DND-41 (cell line): ENCODE measurements around the gene SETD6.

ENCODE experiments used
- ATAC-seq: fragments of 200-7000 bp; cut with Tn5 transposase; 3 replicates; pipeline ENCODE4 v1.9.1; 2021; ENCODE audit warnings: low read depth; ENCODE audit not compliant: insufficient read depth
- DNase-seq: peaks from one replicate; pipeline ENCODE4 v3.0.0-alpha.2; 2020
- H2AFZ ChIP-seq: 2 replicates; pipeline ENCODE4 v1.6.0; 2012; ENCODE audit warnings: low read depth, low read length
- H3K27ac ChIP-seq: 2 replicates; pipeline ENCODE4 v1.5.1; 2012; ENCODE audit warnings: low read length, inconsistent platforms
- H3K27me3 ChIP-seq: fragments of 200-600 bp; sonication (generic); 2 replicates; pipeline ENCODE4 v1.6.0; 2012; ENCODE audit warnings: low read length, mild to moderate bottlenecking, inconsistent platforms; ENCODE audit not compliant: insufficient read depth, poor library complexity
- H3K36me3 ChIP-seq: 2 replicates; pipeline ENCODE4 v1.5.1; 2012; ENCODE audit warnings: low read length, inconsistent platforms; ENCODE audit not compliant: insufficient read depth
- H3K4me1 ChIP-seq: 2 replicates; pipeline ENCODE4 v1.5.1; 2012; ENCODE audit warnings: mild to moderate bottlenecking, low read length; ENCODE audit not compliant: insufficient read depth
- H3K4me2 ChIP-seq: 2 replicates; pipeline ENCODE4 v1.6.0; 2012; ENCODE audit warnings: mild to moderate bottlenecking, moderate library complexity, low read length, inconsistent platforms; ENCODE audit not compliant: insufficient read depth
- H3K4me3 ChIP-seq, 2 experiments: fragments of 200-600 bp in 1 of 2; shearing (Covaris generic) in 1 of 2; 2 replicates each; pipeline ENCODE4 v1.5.1; 2012 to 2016; ENCODE audit warnings: inconsistent platforms in 2 of 2, low read length in 2 of 2, mild to moderate bottlenecking in 2 of 2, low read depth in 1 of 2, moderate library complexity in 1 of 2
- H3K79me2 ChIP-seq: 2 replicates; pipeline ENCODE4 v1.6.0; 2012; ENCODE audit warnings: low read length, inconsistent platforms; ENCODE audit not compliant: insufficient read depth
- H3K9ac ChIP-seq: 2 replicates; pipeline ENCODE4 v1.6.0; 2012; ENCODE audit warnings: low read depth, mild to moderate bottlenecking, inconsistent platforms, low read length, moderate library complexity
- H3K9me3 ChIP-seq: 2 replicates; pipeline ENCODE4 v1.5.1; 2012; ENCODE audit warnings: low read length, moderate library complexity, mild to moderate bottlenecking, inconsistent platforms; ENCODE audit not compliant: insufficient read depth, severe bottlenecking
- H4K20me1 ChIP-seq: 2 replicates; pipeline ENCODE4 v1.6.0; 2012; ENCODE audit warnings: low read length; ENCODE audit not compliant: insufficient read depth
- EZH2 ChIP-seq: IDR thresholded peaks from 3 replicates; pipeline ENCODE4 v1.6.1; 2012; ENCODE audit warnings: borderline replicate concordance, low read depth, mild to moderate bottlenecking, moderate library complexity, low read length, inconsistent platforms; ENCODE audit not compliant: severe bottlenecking
- TF ChIP-seq, protein P1 (sequence below): IDR thresholded peaks from 2 replicates; pipeline ENCODE4 v1.5.1; 2012; ENCODE audit warnings: borderline replicate concordance, low read length, moderate library complexity, mild to moderate bottlenecking; ENCODE audit not compliant: poor library complexity, severe bottlenecking; ENCODE audit errors: extremely low read depth

The SETD6 gene

DNA sequence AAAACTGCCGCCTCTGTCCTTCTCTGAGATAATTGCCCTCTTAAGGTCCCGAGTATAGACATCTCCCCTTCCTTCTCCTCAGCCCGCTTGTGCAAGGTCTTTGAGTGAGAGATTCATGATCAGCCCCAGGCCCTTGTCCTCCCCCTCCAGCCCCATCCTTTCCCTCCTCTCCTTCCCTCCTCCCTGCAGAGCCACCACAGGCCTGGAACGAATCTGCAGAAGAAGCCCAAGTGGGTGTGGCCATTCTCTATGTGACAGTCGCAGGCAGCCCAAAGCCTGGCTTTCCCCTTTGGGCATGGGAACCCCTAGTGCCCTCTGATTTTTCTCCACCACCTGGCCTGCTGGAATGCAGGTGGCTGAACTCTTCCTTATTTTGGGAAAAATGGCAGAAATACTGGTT is 22.6 kb upstream of the SETD6 start:
- H2AFZ ChIP-seq = no peak overlapping the region
- no peaks in the 10 kb centered on the region for H3K79me2 ChIP-seq
- H3K27ac ChIP-seq = no peak overlapping the region
- H3K4me1 ChIP-seq = peaks cover 7% of the 10 kb centered on the region; the same call in 1 of the 2 replicates
- H3K27me3 ChIP-seq = no peaks in the 10 kb centered on the region
- H3K4me2 ChIP-seq = no peak overlapping the region
- ATAC-seq = no peak
- no peaks in the 10 kb centered on the region; the same call in 1 of the 2 replicates for H4K20me1 ChIP-seq
- H3K9ac ChIP-seq = no peak overlapping the region
- no peak for DNase-seq
- no peak overlapping the region for H3K4me3 ChIP-seq
- TF ChIP-seq, protein P1, sequence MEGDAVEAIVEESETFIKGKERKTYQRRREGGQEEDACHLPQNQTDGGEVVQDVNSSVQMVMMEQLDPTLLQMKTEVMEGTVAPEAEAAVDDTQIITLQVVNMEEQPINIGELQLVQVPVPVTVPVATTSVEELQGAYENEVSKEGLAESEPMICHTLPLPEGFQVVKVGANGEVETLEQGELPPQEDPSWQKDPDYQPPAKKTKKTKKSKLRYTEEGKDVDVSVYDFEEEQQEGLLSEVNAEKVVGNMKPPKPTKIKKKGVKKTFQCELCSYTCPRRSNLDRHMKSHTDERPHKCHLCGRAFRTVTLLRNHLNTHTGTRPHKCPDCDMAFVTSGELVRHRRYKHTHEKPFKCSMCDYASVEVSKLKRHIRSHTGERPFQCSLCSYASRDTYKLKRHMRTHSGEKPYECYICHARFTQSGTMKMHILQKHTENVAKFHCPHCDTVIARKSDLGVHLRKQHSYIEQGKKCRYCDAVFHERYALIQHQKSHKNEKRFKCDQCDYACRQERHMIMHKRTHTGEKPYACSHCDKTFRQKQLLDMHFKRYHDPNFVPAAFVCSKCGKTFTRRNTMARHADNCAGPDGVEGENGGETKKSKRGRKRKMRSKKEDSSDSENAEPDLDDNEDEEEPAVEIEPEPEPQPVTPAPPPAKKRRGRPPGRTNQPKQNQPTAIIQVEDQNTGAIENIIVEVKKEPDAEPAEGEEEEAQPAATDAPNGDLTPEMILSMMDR = no peak
- no peak for TF ChIP-seq EZH2
- H3K9me3 ChIP-seq = no peaks in the 10 kb centered on the region
- no peaks in the 10 kb centered on the region for H3K36me3 ChIP-seq

DNA sequence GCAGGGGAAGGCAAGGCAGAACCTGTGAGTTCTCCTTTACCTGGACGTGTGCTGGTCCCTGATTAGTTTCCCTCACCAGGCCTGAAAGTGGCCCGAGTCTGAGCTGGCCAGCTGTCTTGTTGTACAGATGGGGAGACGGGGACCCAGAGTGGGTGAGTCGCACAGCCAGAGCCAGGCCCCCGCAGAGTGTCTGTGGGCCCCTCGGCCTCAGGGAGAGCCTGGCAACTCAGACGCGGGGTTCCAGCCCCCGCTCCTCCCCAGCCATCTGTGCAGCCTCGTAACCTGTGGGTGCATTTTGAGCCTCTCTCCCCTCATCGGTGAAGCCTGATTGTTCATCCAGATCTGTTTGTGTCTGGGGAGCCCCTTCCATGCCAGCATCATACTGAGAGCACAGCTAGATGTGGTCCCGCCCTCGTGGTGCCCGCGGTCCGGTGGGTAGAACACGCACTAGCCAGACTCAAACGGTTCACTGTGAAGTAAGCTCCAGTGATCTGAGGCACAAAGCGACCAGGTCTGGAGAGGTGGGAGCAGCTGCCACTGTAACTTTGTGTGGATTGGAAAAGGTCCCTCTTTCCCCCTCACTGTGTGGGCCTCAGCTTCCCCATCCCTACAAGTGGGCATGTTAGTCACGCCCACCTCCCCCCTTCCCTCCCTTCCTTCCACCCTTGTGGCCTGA is 21.4 kb upstream of the SETD6 start:
- Histone ChIP-seq H3K27ac (no peak overlapping the region), H3K9ac (no peak overlapping the region), H4K20me1 (no peaks in the 10 kb centered on the region; the same call in 1 of the 2 replicates), H3K4me2 (no peak overlapping the region), H3K4me3 (no peak overlapping the region), H3K4me1 (0 out of 2 replicates have a peak, but pooled peaks cover 5% of the 10 kb centered on the region), H2AFZ (no peak overlapping the region), H3K27me3 (no peaks in the 10 kb centered on the region), H3K36me3 (no peaks in the 10 kb centered on the region), H3K9me3 (no peaks in the 10 kb centered on the region), H3K79me2 (no peaks in the 10 kb centered on the region)
- TF ChIP-seq, protein P1 = no peak
- no peak for TF ChIP-seq EZH2
- DNase-seq = no peak
- ATAC-seq = no peak

DNA sequence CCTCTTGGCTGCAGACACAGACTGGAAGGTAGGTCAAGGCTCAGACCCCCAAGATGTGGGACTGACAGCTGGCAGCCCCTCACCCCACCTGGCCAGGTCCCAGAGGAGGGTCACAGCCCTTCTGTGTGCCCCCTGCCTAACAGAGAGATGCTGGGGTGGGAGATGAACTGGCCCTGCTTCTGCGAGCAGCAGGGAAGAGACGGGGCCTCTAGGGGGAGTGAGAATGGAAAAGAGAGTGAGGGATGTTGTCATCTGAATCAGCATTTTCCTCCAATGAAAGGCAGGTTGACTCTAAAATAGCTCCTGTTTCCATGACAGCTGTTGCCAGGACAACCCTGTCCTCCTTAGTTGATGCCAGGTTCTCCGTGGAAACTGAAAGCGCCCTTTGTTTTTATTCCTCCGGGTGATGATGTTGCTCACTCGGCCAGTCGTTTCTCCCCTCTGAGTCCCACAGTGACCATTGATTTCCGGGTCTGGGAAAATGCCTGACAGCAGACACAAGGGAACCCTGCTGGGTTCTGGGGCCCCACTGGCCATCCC is 20.3 kb upstream of the SETD6 start:
- no peaks in the 10 kb centered on the region for H3K9me3 ChIP-seq
- H3K79me2 ChIP-seq = no peaks in the 10 kb centered on the region
- no peak overlapping the region for H3K27ac ChIP-seq
- H3K4me1 ChIP-seq = 0 out of 2 replicates have a peak, but pooled peaks cover 5% of the 10 kb centered on the region
- ATAC-seq = peak; percentile 62
- peak; percentile 56 for DNase-seq
- no peak overlapping the region for H2AFZ ChIP-seq
- H4K20me1 ChIP-seq = no peaks in the 10 kb centered on the region; the same call in 1 of the 2 replicates
- no peak overlapping the region for H3K4me2 ChIP-seq
- H3K9ac ChIP-seq = no peak overlapping the region
- no peak overlapping the region for H3K4me3 ChIP-seq
- H3K27me3 ChIP-seq = no peaks in the 10 kb centered on the region
- no peaks in the 10 kb centered on the region for H3K36me3 ChIP-seq
- TF ChIP-seq, protein P1 = peak; percentile 55
- TF ChIP-seq EZH2 = no peak
